ENCODE results near the gene BAMBI. TPM values are rescaled to one million over a fixed set of nuclear protein-coding genes. Genes with fewer than 3 reads are reported as not detected.

The BAMBI gene
- total RNA-seq, 2 experiments from 2014 or later = 2.5 to 2.9 TPM

- no peak overlapping the region for H3K27ac Mint-ChIP-seq
- H3K4me1 Mint-ChIP-seq (ENCODE audit: low read depth) = no peaks in the 10 kb centered on the region
- Histone ChIP-seq H3K4me1 (ENCODE audit: insufficient read depth, low read length) (peaks cover 3% of the 10 kb centered on the region), H3K4me3 (ENCODE audit: low read length) (no peak overlapping the region), H3K9me3 (ENCODE audit: control insufficient read depth in 1 of 2, insufficient read depth in 1 of 2, low read length in 2 of 2) (no peaks in the 10 kb centered on the region), H3K27ac (ENCODE audit: low read depth in 1 of 2, low read length in 2 of 2) (no peak overlapping the region), H3K27me3 (ENCODE audit: control insufficient read depth in 1 of 2, insufficient read depth in 2 of 2, low read length in 2 of 2) (peaks cover 22 to 25% of the 10 kb centered on the region in 2 experiments), H3K36me3 (ENCODE audit: insufficient read depth, low read length) (no peaks in the 10 kb centered on the region)
- CTCF ChIA-PET = no interaction called here
- DNase-seq = no peak
- TF ChIP-seq, protein P1, sequence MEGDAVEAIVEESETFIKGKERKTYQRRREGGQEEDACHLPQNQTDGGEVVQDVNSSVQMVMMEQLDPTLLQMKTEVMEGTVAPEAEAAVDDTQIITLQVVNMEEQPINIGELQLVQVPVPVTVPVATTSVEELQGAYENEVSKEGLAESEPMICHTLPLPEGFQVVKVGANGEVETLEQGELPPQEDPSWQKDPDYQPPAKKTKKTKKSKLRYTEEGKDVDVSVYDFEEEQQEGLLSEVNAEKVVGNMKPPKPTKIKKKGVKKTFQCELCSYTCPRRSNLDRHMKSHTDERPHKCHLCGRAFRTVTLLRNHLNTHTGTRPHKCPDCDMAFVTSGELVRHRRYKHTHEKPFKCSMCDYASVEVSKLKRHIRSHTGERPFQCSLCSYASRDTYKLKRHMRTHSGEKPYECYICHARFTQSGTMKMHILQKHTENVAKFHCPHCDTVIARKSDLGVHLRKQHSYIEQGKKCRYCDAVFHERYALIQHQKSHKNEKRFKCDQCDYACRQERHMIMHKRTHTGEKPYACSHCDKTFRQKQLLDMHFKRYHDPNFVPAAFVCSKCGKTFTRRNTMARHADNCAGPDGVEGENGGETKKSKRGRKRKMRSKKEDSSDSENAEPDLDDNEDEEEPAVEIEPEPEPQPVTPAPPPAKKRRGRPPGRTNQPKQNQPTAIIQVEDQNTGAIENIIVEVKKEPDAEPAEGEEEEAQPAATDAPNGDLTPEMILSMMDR (IDR thresholded peaks at IDR 0.05) = no peak
- intact Hi-C loops (cut with DNase I, micrococcal nuclease) = no loop called here
- no peak overlapping the region for H3K4me3 Mint-ChIP-seq
- POLR2A ChIA-PET = no interaction called here
- H3K36me3 Mint-ChIP-seq (ENCODE audit: low read depth) = no peaks in the 10 kb centered on the region
- ATAC-seq (ENCODE audit: poor library complexity) = no peak
- no peaks in the 10 kb centered on the region for H3K9me3 Mint-ChIP-seq
- H3K27me3 Mint-ChIP-seq = peaks cover 67% of the 10 kb centered on the region
Observed at GRCh38 chr10:28719789-28720436, 42.6 kb downstream of the BAMBI start.

DNA sequence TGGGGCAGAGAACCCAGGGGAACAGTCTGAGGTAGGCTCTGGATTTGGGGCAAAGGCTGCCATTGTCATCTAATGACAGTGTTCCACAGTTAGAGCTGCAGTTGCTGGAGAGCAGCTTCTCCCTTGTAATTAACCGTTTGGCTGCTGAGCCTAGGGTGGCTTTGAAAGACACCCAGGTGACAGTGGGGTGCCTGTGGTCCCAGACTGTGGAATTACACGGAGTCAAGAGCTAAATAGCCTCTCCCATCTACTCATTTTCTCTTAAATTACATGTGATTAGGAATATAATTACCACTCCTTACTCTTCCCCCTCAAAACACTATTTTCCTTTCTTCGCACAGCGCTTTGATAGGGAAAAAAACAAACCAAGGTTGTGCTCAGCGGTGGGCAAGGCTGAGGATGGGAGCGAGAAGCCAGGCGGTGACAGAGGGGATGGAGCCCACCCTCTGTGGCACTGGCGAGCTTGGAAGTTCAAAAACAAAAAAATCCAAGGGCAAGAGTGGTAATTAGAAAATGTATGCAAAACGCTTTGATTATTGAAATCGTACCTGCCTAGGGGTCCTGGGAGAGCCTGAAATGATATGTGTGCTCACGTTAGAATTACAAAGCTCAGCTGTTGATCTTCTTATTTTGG is 44.1 kb downstream of the BAMBI start:
- H3K4me1 ChIP-seq (ENCODE audit: insufficient read depth, low read length) = peaks cover 3% of the 10 kb centered on the region
- no peaks in the 10 kb centered on the region for H3K4me1 Mint-ChIP-seq (ENCODE audit: low read depth)
- ATAC-seq (ENCODE audit: poor library complexity) = no peak
- no peak overlapping the region for H3K4me3 Mint-ChIP-seq
- no peaks in the 10 kb centered on the region for H3K9me3 Mint-ChIP-seq
- CTCF ChIA-PET = interaction anchor here (1.0 kb wide), 1 partner anchor 60 kb away, joined by 4 read pairs; no protein-coding TSS in a partner anchor
- no peak overlapping the region for H3K27ac Mint-ChIP-seq
- H3K27ac ChIP-seq (ENCODE audit: low read depth in 1 of 2, low read length in 2 of 2) = no peak overlapping the region
- TF ChIP-seq, protein P1 (IDR thresholded peaks at IDR 0.05) = no peak
- H3K27me3 Mint-ChIP-seq = peaks cover 72% of the 10 kb centered on the region
- DNase-seq = no peak
- peaks cover 22 to 36% of the 10 kb centered on the region in 2 experiments for H3K27me3 ChIP-seq (ENCODE audit: control insufficient read depth in 1 of 2, insufficient read depth in 2 of 2, low read length in 2 of 2)
- H3K36me3 ChIP-seq (ENCODE audit: insufficient read depth, low read length) = no peaks in the 10 kb centered on the region
- no peaks in the 10 kb centered on the region for H3K9me3 ChIP-seq (ENCODE audit: control insufficient read depth in 1 of 2, insufficient read depth in 1 of 2, low read length in 2 of 2)
- H3K4me3 ChIP-seq (ENCODE audit: low read length) = no peak overlapping the region
- H3K36me3 Mint-ChIP-seq (ENCODE audit: low read depth) = no peaks in the 10 kb centered on the region
- intact Hi-C loops (cut with DNase I, micrococcal nuclease) = no loop called here
- POLR2A ChIA-PET = no interaction called here

DNA sequence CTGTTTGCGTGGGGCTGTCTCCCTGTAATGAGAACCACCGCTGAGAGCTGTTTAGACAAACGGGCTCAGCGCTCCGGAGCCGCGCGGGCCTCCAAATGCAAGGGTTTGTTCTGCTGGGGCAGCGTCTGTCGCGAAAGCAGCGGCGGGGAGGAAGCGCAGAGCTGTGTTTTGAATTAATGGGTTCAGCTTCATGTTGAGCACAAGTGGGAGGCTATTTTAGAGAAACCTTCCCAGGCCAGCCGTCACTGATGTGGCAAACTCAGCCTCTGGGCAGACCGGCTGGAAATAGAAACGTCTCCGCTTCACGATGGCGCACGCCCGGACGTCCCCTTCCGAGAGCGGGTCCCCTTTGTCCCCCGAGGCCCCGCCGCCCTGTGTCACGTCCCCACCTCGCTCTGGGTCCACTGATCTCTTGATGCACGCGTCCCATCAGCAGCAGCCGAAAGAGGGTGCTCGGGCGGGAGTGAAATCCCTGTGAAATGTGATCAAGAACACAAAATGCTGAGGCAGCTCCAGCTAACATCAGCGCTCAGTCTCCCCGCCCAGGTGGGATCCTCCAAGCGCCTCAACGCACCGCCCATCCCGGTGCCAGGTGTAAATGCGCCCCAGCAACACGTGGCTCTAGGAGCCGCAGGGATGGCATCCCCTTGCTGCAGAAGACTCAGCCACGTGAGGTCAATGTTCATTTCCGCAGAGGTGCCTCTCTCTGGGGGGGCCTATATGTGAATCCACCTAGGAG is 44.9 kb downstream of the BAMBI start:
- TF ChIP-seq, protein P1 (IDR thresholded peaks at IDR 0.05) = no peak
- no peak overlapping the region for H3K27ac ChIP-seq (ENCODE audit: low read depth in 1 of 2, low read length in 2 of 2)
- CTCF ChIA-PET = interaction anchor here (1.0 kb wide), 1 partner anchor 60 kb away, joined by 4 read pairs; no protein-coding TSS in a partner anchor
- H3K36me3 Mint-ChIP-seq (ENCODE audit: low read depth) = no peaks in the 10 kb centered on the region
- no peak overlapping the region for H3K4me3 ChIP-seq (ENCODE audit: low read length)
- peaks cover 3% of the 10 kb centered on the region for H3K4me1 ChIP-seq (ENCODE audit: insufficient read depth, low read length)
- peaks cover 22 to 36% of the 10 kb centered on the region in 2 experiments for H3K27me3 ChIP-seq (ENCODE audit: control insufficient read depth in 1 of 2, insufficient read depth in 2 of 2, low read length in 2 of 2)
- no peaks in the 10 kb centered on the region for H3K9me3 ChIP-seq (ENCODE audit: control insufficient read depth in 1 of 2, insufficient read depth in 1 of 2, low read length in 2 of 2)
- H3K4me1 Mint-ChIP-seq (ENCODE audit: low read depth) = no peaks in the 10 kb centered on the region
- no peaks in the 10 kb centered on the region for H3K36me3 ChIP-seq (ENCODE audit: insufficient read depth, low read length)
- POLR2A ChIA-PET = no interaction called here
- H3K27ac Mint-ChIP-seq = no peak overlapping the region
- ATAC-seq (ENCODE audit: poor library complexity) (no peak), DNase-seq (no peak)
- intact Hi-C loops (cut with DNase I, micrococcal nuclease) = no loop called here
- H3K9me3 Mint-ChIP-seq = no peaks in the 10 kb centered on the region
- H3K4me3 Mint-ChIP-seq = peak overlapping the region; percentile 6
- peaks cover 71% of the 10 kb centered on the region for H3K27me3 Mint-ChIP-seq
